Suppressor macrophage (primary cell): ENCODE results near the gene UBE2G1.
"Not testable (repeated sequence)": the region's sequence is repeated elsewhere in the genome, so short reads cannot be mapped to it uniquely, and the experiment has no call there.

Experiments
- DNase-seq, 4 experiments: peaks; one replicate each; pipeline ENCODE4 v3.0.0-alpha.2; 2020 to 2022

Gene UBE2G1

DNA sequence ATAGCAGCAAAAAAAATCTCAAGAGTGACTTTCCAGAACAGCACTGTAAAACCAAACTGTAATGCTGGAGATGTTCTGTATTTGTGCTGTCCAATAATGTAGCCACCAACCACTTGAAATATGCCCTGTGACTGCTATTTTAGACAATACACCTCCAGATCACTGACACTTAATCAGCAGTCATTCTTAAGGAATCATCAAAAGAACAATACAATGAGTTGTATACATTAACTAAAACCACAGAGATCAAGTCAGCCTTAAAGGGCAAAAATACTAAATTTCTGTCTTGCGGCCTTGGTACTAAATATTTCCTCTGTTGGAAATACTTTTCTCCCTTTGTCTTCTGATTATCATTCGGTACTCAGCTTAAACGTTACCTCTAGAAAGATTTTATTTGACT lies 69.1 kb downstream of the UBE2G1 start:
- DNase-seq: no peak

DNA sequence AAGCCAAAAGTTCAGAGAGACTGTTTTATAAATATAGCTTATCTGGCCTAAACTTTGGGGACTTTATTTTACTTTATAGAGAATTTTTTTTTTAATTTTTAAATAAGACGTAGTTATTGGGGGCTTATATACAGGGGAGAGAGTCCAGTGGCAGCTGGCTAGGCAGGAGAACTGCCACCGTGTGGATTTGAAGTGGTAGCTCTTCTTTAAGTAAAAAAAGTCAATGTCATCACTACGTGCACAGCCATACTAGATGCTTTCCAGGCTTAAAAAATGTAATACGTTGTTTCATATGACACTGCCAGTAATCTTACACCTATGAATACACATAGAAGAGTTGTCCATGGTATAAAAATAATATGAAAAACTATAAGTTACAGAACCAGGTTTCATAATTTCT lies 70.8 kb downstream of the UBE2G1 start:
- DNase-seq: no peak

DNA sequence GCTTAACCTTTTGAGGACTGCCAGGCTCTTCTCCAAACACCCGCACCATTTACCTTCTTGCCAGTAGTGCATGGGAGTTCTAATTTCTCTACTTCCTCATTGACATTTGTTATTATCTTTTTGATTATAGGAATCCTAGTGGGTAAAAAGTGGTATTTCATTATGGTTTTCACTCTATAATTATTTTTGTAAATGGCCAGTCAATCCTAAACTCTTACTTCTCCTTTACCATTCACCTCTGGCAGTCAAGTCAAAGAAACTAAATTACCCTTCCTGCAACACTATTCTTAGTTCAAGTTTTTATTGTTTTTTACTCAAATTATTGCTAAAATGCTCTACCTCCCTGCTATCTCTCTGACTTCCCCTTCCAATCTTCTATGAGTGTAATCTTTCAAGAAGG lies 72.9 kb downstream of the UBE2G1 start:
- DNase-seq: no peak

DNA sequence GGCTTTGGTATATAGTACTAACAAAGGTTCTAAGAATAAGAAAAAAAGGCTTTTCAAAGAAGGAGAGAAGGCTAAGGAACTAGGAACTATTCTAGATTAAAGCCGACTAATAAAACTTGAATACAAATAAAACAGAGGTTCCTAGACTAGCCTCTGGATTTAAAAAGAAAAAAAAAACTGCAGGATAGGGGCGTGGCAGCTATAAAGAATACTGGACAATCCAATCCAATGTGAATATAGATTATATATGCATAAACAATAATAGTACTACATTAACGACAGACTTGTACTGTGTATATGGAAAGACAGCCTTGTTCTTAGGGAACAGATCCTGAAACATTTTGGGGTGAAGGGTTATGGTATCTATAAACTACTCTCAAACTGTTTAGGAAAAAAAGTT lies 78.8 kb downstream of the UBE2G1 start:
- DNase-seq: no peak

DNA sequence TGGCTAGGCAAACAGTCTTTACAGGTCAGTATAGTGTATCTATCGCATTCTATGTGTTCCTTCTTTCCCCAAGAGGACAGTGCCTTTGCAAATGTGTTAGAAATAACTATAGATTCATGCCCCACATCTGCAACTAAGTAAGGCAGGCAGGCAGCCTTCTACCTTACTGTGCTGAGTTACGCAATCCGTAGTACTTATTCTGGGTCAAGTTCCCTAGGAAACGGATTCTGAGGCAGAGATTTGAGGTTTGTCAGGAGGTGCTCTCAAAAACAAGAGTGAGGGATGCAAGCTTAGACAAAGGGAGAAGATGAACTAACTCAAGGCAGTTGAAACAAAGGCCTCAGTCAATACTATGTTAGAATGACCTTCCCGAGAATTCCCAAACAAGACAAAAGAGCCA lies 90.0 kb downstream of the UBE2G1 start:
- peak in 1 of 4 experiments; percentile 14 for DNase-seq

DNA sequence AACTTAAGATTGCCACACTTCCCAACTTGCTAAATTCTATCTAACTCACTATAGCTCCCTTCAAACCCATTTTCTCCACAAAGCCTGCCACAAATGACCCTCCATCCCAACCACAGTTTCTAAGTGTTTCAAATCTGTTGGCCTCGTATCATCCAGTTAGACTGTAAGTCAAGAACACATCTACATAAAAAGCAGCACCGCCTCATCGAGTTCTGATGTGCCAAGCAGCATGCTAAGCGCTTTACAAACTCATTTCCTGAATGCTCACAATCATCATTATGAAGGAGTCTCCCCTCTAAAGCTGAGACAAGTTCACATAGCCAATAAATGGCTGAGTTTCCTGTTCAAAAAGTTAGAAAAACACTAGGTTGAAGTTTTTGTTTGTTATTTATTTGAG lies 93.5 kb downstream of the UBE2G1 start:
- no peak for DNase-seq

DNA sequence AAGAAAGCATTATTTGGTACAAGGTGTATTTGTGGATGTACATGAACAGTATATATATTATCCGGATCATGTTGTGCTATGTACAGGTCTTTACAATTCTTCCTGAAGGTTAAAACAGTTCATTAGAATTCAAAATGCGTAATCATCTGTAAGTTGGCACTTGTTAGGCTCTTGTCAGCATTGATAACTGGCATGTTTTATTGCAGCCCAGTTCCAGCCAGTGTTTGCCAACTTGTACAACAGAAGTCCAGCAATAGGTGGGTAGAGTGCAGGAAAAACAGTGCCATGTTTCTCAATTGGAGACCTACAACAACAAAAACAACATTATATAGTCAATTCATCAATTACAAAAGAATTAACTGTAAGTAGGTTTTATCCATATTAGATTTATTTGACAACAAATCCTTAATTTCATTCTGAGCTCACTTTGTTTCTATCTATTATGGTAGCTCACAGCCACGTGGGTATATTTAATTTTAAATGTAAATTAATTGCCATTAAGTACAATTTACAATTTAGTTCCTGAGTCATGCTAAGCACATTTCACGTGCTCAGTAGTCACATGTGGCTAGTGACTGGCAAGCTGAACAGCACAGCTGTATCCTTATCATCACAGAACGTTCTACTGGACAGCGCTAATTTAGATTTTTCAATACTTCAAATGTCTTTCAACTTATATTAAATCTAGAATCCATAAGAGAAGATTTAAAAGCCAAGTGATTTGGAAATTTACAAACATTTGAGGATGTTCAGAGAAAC lies 94.1 kb downstream of the UBE2G1 start:
- DNase-seq: no peak

DNA sequence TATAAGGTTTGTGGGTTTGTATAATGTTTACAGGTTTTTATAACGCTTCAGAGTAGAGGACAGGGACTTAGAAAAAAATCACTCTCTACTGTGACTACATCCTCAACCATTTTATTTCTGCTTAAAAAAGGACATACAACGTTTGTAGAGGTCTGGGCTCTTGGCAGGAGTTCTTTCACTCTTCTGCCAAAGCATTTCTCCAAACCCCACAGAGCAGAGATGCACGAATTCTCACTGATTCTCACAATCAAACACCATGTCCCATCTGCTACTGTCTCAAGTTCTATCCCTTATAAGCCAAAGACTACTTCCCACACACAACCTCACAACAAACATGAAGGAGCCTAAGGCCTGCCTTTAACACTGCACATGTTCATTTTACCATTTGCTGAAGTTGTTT lies 95.7 kb downstream of the UBE2G1 start:
- DNase-seq: no peak

DNA sequence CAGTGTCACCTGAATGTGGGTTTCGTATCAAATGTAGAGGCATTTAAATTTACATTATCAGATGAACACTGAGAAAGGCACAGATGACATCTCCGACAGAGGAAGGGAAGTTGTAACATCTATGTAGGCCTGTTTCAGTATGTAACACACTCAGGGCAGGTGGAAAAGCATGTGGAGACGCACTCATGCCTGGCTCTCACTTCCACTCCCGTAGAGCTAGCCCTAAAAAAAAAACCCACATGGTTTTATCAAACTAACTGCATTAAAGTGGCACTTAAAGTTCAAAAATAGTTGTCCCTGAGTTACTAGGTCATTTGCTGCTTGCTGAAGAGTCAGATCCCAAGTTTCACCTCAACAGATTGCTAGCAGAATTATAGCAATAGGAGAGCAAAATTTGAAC lies 96.6 kb downstream of the UBE2G1 start:
- DNase-seq: no peak

DNA sequence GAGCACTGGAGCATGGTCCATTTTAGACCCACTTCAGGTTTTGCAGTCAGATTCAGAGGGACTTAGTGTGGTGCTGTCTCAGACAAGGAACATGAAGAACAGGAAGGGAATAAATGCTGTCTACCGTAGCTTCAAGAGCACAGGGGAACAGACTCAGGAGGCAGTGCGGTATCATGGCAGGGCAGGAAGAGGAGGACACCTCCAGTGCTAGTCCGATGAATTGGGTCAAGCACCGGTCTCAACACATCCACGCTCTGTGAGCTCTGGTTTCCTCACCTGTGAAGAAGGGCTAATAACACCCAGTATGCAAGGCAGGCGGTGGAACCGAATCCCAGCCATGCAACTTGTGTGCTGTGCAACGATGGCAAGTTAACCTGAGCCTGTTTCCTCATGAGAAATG lies 99.1 kb downstream of the UBE2G1 start:
- no peak for DNase-seq

DNA sequence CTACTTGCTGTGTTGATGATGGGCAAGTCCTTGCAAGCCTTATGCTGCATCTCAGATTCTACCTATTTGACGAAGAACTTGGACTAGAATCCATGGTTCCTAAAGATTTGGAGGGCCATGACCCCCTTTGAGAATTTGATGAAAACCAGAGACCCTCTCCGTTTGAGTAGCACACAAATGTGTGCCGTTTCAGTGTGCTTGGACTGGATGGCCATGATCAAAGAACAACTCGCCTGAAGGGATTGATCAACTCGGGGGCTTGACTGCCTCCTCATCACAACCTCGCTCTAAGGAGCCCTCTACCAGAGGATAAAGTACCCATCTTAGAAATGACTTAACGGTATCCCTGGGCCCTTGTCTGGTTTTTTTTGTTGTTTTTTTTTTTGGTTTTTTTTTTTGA lies 99.9 kb downstream of the UBE2G1 start:
- no peak for DNase-seq

DNA sequence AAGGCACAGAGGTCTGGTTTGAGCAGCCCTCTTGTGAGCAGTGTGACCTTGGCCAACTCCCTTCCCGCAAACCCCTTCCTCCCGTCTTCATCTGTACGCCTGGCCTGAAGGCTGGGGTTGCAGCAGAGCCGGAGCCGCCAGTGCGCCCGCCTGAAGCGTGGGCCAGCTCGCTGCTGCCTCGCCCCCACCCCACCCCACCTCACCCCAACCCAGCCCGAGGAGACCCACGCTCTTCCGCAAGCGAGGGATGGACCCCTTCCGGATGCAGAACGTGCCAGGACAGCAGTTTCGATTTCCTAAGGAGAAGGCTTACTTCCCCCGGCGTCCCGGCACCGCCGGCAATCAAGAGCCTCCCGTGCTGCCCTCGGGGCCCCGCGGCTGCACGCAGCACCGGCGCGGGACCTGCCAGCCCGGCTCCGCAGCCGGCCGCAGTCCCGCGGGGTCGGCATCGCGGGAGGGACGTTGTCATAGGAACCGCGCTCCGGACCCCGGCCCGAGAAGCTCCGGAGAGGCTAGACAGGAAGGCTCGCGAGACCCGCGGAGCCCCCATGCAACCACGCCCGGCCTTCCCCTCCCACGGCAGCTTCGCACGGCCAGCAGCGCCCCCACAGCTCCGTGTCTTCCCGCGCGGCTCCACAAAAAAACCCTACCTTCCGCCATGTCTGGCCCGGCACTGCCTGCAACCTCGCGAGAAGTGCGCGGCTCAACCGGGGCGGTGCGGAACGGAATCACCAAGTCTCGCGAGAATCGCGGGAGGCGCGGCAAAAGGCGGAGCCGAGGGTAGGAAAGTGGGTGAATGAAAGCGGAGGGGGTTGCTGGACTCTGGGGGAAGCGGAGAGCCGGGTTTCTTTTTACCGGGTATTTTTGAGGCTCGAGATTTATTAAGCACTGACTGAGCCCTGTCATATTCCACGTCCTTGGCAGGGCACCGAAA lies 102.9 kb downstream of the UBE2G1 start, which contains the start of gene ANKFY1:
ANKFY1 (minus strand) TSS at position 698 of the 934 bp plus-strand sequence; CDS start at position 660, 38 bp downstream.
- DNase-seq: peak; percentile 97 to 99 (median 97)

DNA sequence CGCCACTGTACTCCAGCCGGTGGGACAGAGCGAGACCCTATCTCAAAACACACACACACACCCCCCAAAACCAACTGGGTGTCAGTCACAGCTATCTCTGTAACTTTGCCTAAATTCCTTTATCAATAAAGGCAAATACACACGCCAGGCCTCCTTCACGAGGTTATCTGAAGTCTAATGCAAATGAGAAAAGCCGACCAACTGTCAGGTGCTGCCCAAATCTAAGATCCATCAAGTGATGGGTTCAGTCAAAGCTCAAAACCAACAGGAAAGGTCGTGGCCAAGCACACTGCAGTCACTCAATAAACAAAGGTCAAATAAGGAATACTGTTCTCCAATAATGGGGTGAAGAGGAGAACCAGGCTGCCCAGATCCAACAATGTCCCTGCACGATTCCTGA lies 103.8 kb downstream of the UBE2G1 start:
- DNase-seq: no peak

DNA sequence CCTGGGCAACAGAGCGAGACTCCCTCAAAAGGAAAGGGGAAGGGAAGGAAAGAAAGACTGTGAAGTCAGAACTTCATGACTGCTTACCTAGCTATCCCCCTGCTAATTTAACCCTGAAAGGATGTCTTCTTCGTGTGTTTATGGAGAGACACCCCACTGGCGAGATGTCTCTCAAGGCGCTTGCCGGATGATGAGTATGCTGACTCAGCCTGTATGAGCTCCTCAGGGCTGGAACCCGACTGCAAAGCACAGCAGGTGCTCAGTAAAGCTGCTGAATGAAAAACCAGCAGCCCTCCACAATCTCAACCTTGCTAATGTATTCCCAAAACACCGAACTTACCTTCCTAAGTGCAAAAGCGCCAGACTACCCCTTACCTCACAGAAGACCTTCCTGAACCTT lies 105.0 kb downstream of the UBE2G1 start:
- DNase-seq: no peak

DNA sequence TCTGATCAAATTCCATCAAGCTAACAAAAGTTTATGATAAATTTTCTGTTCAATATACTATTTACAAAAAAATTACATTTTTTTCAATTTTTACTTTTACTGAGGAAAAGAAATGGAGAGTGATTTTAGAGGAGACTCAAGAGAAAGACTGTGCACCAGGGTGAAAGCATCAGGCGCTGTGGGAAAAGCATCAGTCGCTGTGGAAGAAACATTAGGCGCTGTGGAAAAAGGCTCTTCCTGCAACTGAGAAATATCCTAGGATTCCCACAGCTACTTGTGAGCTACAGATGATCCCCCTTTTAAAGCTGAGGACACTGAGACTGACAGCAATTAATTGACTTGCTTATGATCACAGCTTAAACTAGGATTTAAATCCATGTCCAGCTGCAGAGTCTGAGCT lies 107.6 kb downstream of the UBE2G1 start:
- DNase-seq: no peak

DNA sequence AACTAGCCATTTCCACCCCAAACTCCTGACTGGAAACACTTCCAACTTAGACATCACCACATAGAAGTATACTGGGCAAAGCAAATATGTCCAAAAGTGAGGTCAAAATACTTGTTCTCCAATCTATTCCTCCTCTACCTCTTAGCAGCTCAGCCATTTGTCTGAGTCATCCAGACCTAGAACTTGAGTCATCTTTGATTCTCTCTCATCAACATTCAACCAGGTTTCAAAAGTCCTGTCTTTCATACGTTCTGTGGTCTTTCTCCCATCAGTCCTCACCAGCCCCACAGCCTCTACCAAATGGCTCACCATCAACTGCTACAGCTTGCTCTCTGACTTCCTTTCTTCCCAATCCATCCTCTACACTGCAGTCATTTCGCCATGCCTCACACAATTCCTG lies 109.5 kb downstream of the UBE2G1 start:
- DNase-seq: no peak

DNA sequence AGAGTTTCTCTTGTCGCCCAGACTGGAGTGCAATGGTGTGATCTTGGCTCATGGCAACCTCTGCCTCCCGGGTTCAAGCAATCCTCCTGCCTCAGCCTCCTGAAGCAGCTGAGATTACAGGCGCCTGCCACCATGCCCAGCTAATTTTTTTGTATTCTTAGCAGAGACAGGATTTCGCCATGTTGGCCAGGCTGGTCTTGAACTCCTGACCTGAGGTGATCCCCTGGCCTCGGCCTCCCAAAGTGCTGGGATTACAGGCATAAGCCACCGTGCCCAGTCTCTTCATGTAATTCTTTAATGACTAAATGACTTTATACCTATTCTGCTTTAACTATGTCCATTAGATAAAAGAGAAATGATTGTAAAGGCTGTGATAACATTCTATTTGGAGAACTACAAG lies 111.2 kb downstream of the UBE2G1 start:
- DNase-seq: not testable (repeated sequence)

DNA sequence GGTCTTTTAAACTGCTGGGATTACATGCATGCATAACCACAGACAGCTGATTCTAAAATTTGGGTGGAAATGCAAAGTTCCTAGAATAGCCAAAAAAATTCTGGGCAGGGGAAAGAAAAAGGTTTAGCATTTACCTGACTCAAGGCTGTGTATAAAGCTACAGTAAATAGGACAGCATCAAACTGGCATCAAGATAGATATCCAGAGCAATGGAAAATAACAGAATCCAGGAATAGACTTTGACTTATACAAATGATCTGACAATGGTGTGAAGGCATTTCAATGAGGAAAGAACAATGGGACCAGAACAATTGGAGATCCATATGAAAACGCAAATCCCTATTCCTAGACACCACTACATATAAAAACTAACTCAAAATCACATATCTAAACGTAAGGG lies 115.6 kb downstream of the UBE2G1 start:
- no peak for DNase-seq

DNA sequence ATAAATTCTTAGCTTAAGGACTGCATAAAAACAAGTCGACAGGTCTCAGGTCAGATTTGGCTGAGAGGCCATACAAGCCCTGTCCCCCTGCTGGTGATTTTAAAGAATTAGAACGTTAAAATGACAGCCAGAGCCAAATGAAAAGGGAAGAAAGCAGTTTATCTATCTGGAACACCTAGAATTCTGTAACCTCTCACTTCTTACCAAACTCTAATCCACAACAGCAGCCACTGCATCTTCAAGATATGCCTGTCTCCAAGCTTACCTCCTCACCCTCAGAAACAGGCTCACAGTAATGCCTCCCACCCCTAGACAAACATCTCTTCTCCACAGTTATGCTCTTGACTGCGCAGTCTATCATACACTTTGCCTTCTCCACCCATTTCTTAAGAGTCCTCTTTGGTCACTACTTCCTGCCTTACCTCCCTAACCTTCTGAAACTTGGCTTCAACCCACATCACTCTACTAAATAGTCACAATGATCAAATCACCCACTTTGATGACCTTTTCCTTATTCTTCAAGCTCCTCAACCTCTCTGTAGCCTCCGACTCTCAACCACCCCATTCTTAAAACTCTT lies 116.9 kb downstream of the UBE2G1 start:
- peak; percentile 13 to 61 (median 50) for DNase-seq

DNA sequence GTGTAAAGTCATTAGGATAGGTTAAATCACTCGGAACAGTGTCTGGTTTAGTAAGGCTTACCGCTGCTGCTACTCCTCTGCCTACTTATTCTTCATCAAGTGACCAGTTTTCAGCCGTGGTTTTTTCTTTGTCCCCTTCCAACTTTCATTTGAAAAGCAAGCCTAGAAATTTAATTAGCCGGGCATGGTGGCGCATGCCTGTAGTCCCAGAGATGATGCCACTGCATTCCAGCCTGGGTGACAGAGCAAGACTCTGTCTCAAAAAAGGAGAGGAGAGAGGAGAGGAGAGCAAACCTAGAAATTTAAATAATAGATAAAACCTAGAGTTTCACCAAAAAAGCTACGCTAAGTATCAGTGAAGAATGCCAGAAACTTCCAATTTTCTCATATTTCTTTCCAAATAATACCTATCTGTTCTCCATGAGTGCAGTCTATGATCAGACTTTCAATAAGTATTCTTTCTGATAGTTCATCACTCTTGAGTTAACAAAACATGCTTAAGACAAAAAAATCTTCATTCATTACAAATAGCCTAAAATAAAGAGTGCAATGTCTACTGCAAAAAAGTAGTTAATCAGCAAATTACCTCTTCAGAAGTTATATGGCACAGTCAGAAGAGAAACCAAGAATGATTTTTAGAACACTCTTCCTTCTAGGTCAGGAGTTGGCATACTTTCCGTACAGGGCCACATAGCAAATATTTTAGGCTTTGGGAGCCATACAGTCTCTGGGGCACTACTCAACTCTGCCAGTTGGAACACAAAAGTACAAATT lies 117.8 kb downstream of the UBE2G1 start:
- DNase-seq: no peak

DNA sequence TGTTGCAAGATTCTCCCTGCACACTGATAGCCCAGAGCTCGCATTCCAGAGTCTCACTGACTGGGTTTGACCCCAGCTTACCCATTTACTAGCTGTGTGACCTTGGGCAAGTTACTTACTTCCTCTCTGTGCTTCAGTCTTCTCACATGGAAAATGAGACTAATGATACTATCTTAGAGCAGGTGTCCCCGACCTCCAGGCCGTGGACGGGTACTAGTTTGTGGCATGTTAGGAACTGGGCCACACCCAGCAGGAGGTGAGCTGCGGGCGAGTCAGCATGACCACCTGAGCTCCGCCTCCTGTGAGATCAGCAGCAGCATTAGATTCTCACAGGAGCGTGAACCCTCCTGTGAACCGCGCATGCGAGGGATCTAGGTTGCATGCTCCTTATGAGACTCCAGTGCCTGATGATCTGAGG lies 118.5 kb downstream of the UBE2G1 start:
- DNase-seq: no peak

DNA sequence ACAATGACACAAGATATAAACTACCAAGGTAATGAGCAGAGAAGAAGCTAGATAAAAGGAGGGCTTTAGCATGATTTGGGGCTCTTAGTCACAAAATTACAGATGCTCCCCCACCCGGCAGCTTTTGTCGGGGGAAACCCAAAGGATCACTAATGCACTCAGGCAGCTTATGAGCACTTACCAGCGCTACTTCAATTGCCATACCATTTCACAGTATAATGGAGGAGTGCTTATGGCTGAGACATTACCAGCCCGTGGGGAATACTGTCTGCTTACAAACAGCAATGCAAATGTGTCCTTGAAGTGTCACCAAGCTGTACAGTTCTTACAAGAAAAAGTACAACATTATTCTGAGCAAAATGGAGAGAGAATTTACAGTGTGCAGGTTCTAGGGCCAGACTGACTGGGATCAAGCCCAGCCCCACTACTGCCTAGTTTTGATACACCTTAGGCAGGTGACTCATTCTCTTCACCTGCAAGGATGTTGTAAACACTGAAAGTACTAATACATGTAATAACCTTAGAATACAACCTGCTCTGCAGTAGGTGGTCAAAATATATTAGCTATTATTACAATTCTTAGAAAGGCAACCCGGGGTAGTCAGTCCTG lies 119.0 kb downstream of the UBE2G1 start:
- no peak for DNase-seq
